CD4-positive, alpha-beta T cell (primary cell): Measurements from ENCODE around the gene VSIG1. TPM values are rescaled to one million over a fixed set of nuclear protein-coding genes. Genes with fewer than 3 reads are reported as not detected.

Experiments
- ATAC-seq: fragments of 200-7000 bp; cut with Tn5 transposase; one replicate; pipeline ENCODE4 v1.10.0; 2022; ENCODE audit warnings: mild to moderate bottlenecking; ENCODE audit not compliant: poor library complexity
- CTCF ChIA-PET: fragments of 350-600 bp; sonication (Branson Sonifier 250); formaldehyde crosslinking; loops from one replicate; lab custom pipeline; 2021; ENCODE audit warnings: antibody characterized with exemption, inconsistent platforms; lab: Charles Lee
- POLR2A ChIA-PET: fragments of 350-600 bp; sonication (Branson Sonifier 250); formaldehyde crosslinking; loops from one replicate; lab custom pipeline; 2021; ENCODE audit warnings: antibody characterized with exemption, inconsistent platforms; lab: Charles Lee
- DNase-seq, 14 experiments: peaks; one replicate each; pipeline ENCODE4 v3.0.0-alpha.2; 2013 to 2020; ENCODE audit warnings: mixed read lengths in 2 of 14
- H3K27ac ChIP-seq, 2 donors: one replicate each; pipeline versions ENCODE4 v1.5.1 to v1.7.0; 2013; ENCODE audit warnings: low read length in 2 of 2, low read depth in 1 of 2, mild to moderate bottlenecking in 1 of 2
- H3K27me3 ChIP-seq, 2 experiments: 1 replicate in 1 of 2; 2 replicates in 1 of 2; pipeline versions ENCODE4 v1.6.1 to v1.7.0; 2013; ENCODE audit warnings: low read length in 2 of 2, control low read depth in 1 of 2, mild to moderate bottlenecking in 1 of 2, moderate library complexity in 1 of 2; ENCODE audit not compliant: insufficient read depth in 2 of 2, control insufficient read depth in 1 of 2
- H3K36me3 ChIP-seq: one replicate; pipeline ENCODE4 v1.6.1; 2013; ENCODE audit warnings: low read length, control low read depth; ENCODE audit not compliant: insufficient read depth
- H3K4me1 ChIP-seq: one replicate; pipeline ENCODE4 v1.6.1; 2013; ENCODE audit warnings: low read length, control low read depth; ENCODE audit not compliant: insufficient read depth
- H3K4me3 ChIP-seq: one replicate; pipeline ENCODE4 v1.5.1; 2013; ENCODE audit warnings: mild to moderate bottlenecking, low read length, moderate library complexity
- H3K9me3 ChIP-seq, 2 experiments: 1 replicate in 1 of 2; 2 replicates in 1 of 2; pipeline versions ENCODE4 v1.6.1 to v1.7.0; 2013; ENCODE audit warnings: low read length in 2 of 2, mild to moderate bottlenecking in 2 of 2, control low read depth in 1 of 2, moderate library complexity in 1 of 2; ENCODE audit not compliant: control insufficient read depth in 1 of 2, insufficient read depth in 1 of 2
- H3K27ac Mint-ChIP-seq: one replicate; pipeline ENCODE4 v1.8.0; 2020; ENCODE audit warnings: mixed read lengths
- H3K27me3 Mint-ChIP-seq: one replicate; pipeline ENCODE4 v1.8.0; 2021; ENCODE audit warnings: mixed read lengths
- H3K36me3 Mint-ChIP-seq: one replicate; pipeline ENCODE4 v1.8.0; 2021; ENCODE audit warnings: low read depth, mixed read lengths
- H3K4me1 Mint-ChIP-seq: one replicate; pipeline ENCODE4 v1.8.0; 2021; ENCODE audit warnings: low read depth, mixed read lengths
- H3K4me3 Mint-ChIP-seq: one replicate; pipeline ENCODE4 v1.8.0; 2020; ENCODE audit warnings: mild to moderate bottlenecking, mixed read lengths
- H3K9me3 Mint-ChIP-seq: one replicate; pipeline ENCODE4 v1.8.0; 2020; ENCODE audit warnings: mixed read lengths
- intact Hi-C, 2 experiments: fragments of 100-400 bp; cut with DNase I in 1 of 2; cut with micrococcal nuclease in 1 of 2; formaldehyde crosslinking; loops; one replicate each; pipeline versions ENCODE4 v1.15.1 to v1.9.0; 2023 to 2025; cut with DNase I, micrococcal nuclease
- total RNA-seq, 174 experiments: library from RNA in 2 of 174; stranded (reverse) in 2 of 174; gene quantifications; one replicate each; pipeline ENCODE4 v1.2.3 and lab custom pipeline; 2021 to 2026
- TF ChIP-seq, protein P1 (sequence below): fragments of 200-600 bp; IDR thresholded peaks from one replicate; pipeline ENCODE4 v1.8.0; 2022; ENCODE audit warnings: antibody characterized with exemption, mild to moderate bottlenecking

VSIG1 gene
- total RNA-seq, 2 experiments from 2014 or later = 12.5 to 14.9 TPM

GRCh38 chrX:108055546-108055945 lies 10.7 kb downstream of the VSIG1 start:
- no peaks in the 10 kb centered on the region for H3K4me1 ChIP-seq
- no peak overlapping the region for H3K27ac ChIP-seq
- no peak for DNase-seq
- no peaks in the 10 kb centered on the region for H3K9me3 ChIP-seq
- CTCF ChIA-PET = no interaction called here
- POLR2A ChIA-PET = no interaction called here
- no peak overlapping the region for H3K4me3 Mint-ChIP-seq
- H3K9me3 Mint-ChIP-seq = no peaks in the 10 kb centered on the region
- intact Hi-C loops = no loop called here
- no peaks in the 10 kb centered on the region for H3K27me3 Mint-ChIP-seq
- peaks cover 31% of the 10 kb centered on the region for H3K36me3 Mint-ChIP-seq
- no peak for ATAC-seq
- TF ChIP-seq, protein P1, sequence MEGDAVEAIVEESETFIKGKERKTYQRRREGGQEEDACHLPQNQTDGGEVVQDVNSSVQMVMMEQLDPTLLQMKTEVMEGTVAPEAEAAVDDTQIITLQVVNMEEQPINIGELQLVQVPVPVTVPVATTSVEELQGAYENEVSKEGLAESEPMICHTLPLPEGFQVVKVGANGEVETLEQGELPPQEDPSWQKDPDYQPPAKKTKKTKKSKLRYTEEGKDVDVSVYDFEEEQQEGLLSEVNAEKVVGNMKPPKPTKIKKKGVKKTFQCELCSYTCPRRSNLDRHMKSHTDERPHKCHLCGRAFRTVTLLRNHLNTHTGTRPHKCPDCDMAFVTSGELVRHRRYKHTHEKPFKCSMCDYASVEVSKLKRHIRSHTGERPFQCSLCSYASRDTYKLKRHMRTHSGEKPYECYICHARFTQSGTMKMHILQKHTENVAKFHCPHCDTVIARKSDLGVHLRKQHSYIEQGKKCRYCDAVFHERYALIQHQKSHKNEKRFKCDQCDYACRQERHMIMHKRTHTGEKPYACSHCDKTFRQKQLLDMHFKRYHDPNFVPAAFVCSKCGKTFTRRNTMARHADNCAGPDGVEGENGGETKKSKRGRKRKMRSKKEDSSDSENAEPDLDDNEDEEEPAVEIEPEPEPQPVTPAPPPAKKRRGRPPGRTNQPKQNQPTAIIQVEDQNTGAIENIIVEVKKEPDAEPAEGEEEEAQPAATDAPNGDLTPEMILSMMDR = no peak
- H3K4me1 Mint-ChIP-seq = peaks cover 30% of the 10 kb centered on the region
- H3K27ac Mint-ChIP-seq = peak overlapping the region; percentile 55
- peaks cover 13% of the 10 kb centered on the region for H3K36me3 ChIP-seq
- H3K27me3 ChIP-seq = no peaks in the 10 kb centered on the region
- no peak overlapping the region for H3K4me3 ChIP-seq

DNA sequence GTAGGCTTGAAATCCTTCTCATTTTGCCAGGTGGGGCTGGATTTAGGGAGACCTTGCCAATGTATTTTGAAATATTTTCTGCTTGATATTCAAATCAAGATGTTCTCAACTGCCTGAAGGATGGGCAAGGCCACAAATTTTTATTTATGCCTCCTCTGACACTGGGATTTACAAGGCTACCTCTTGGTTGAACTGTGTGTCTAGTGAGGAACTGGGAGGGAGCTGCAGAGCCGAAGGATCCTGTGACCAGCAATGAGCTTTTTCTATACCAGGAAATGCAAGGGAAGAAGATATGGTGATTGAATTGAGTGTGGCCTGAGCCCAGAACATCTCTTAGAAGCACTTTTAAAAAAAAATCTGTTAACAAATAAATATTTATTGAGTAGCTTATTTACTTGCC lies 14.9 kb downstream of the VSIG1 start:
- POLR2A ChIA-PET = no interaction called here
- peak overlapping the region; percentile 57 for H3K27ac Mint-ChIP-seq
- H3K27me3 Mint-ChIP-seq = no peaks in the 10 kb centered on the region
- DNase-seq = no peak
- peaks cover 62% of the 10 kb centered on the region for H3K36me3 Mint-ChIP-seq
- no peaks in the 10 kb centered on the region for H3K9me3 ChIP-seq
- intact Hi-C loops = loop anchor here in 1 of 2 experiments (10.0 kb wide), 1 partner anchor 1175 kb away; no protein-coding TSS in a partner anchor
- CTCF ChIA-PET = no interaction called here
- H3K27me3 ChIP-seq = no peaks in the 10 kb centered on the region
- no peak overlapping the region for H3K4me3 Mint-ChIP-seq
- TF ChIP-seq, protein P1 = no peak
- H3K4me1 Mint-ChIP-seq = peaks cover 22% of the 10 kb centered on the region
- no peak overlapping the region for H3K27ac ChIP-seq
- peaks cover 28% of the 10 kb centered on the region for H3K36me3 ChIP-seq
- no peaks in the 10 kb centered on the region for H3K4me1 ChIP-seq
- H3K4me3 ChIP-seq = no peak overlapping the region
- no peak for ATAC-seq
- no peaks in the 10 kb centered on the region for H3K9me3 Mint-ChIP-seq

DNA sequence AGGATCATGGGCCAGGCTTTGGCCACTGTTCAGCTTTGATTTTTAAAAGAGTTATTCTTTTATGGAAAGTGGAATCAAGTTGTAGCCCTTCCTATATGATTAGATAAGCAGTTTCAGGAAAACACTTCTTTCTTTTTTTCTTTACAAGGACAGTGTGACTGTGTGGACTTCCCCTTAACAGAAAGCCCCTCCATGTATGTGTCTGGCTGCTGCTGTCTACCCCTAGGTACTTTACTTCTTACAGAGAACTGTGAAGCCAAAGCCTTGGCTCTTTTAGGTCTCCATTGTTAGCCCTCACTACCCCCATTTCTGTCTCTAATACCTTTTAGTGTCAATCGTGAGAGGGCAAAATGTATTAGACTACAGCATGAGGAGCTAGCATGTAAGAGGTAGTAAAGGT lies 19.1 kb downstream of the VSIG1 start:
- no peaks in the 10 kb centered on the region for H3K27me3 Mint-ChIP-seq
- H3K4me3 Mint-ChIP-seq = no peak overlapping the region
- H3K27ac Mint-ChIP-seq = peak overlapping the region; percentile 47
- peaks cover 61% of the 10 kb centered on the region for H3K36me3 Mint-ChIP-seq
- intact Hi-C loops = loop anchor here in 1 of 2 experiments (10.0 kb wide), 1 partner anchor 1179 kb away; no protein-coding TSS in a partner anchor
- Histone ChIP-seq H3K36me3 (peaks cover 32% of the 10 kb centered on the region), H3K9me3 (no peaks in the 10 kb centered on the region), H3K4me1 (no peaks in the 10 kb centered on the region), H3K27ac (no peak overlapping the region), H3K4me3 (no peak overlapping the region), H3K27me3 (no peaks in the 10 kb centered on the region)
- CTCF ChIA-PET = no interaction called here
- DNase-seq (no peak), ATAC-seq (no peak)
- no peaks in the 10 kb centered on the region for H3K9me3 Mint-ChIP-seq
- POLR2A ChIA-PET = no interaction called here
- TF ChIP-seq, protein P1 = no peak
- H3K4me1 Mint-ChIP-seq = peaks cover 8% of the 10 kb centered on the region
